HG02970 (cell line): Measurements from ENCODE around the gene KCNV2.
"Not testable (repeated sequence)": the region's sequence is repeated elsewhere in the genome, so short reads cannot be mapped to it uniquely, and the experiment has no call there.

Source experiments
- ATAC-seq: cut with Tn5 transposase; IDR thresholded peaks from one replicate; pipeline ENCODE4 v1.9.1; 2021; ENCODE audit warnings: mild to moderate bottlenecking, moderate library complexity, moderate number of reproducible peaks; ENCODE audit not compliant: unreplicated experiment, low FRiP score

Gene KCNV2

DNA sequence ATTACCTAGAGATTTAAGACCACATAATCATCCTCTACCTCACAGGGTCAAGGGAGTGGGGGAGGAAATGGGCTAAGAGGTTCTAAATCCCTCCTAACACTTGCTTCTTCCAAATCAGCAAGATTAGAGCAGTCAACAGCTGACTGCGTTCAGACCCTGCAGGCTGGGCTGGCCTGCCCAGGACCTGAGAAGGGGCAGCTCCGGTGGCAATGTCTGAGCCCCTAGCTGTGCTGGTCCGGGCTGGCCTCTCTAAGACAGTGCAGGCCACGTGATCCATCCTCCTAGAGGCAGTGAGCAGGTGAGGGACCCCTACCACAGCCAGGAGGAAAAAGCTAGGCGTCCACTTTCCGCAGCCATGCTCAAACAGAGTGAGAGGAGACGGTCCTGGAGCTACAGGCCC lies at the start of gene KCNV2:
TSS of gene KCNV2 (plus strand) at position 126 of the 400 bp plus-strand sequence. CDS start at position 356, 230 bp downstream.
- ATAC-seq: no peak

DNA sequence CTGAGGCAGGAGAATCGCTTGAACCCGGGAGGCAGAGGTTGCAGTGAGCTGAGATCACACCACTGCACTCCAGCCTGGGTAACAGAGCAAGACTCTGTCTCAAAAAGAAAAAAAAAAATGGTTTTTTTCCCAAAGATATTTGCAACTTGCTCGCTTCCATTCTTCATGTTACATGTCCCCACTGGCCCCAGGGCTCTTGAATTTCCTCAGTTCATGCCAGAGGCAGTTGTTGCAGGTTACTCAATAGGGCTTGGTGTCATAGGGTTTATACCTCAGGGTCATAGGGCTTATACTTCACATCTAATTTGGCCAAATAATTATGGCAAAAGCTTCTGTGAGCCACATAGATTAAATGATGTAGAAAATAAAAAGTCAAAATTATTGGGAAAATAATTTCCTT lies 44.1 kb upstream of the KCNV2 start:
- no peak for ATAC-seq

GRCh38 chr9:2674141-2674824 lies 43.0 kb upstream of the KCNV2 start:
- ATAC-seq: no peak

DNA sequence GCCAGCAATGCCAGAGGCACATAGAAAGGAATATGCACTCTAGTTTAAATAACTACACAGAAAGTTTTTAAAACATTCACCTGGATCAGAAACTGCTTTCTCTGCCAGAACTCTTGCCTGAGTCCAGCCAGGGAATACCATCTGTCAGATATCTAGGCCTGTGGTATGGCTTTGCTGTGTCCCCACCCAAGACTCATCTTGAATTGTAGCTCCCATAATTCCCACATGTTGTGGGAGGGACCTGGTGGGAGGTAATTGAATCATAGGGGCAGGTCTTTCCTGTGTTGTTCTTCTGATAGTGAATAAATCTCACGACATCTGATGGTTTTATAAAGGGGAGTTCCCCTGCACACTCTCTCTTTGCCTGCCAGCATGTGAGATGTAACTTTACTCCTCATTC lies 41.5 kb upstream of the KCNV2 start:
- no peak for ATAC-seq

- no peak for ATAC-seq
These were observed 40.8 kb upstream of the KCNV2 start for GRCh38 chr9:2676466-2676865.

- no peak for ATAC-seq
These were observed 39.1 kb upstream of the KCNV2 start for GRCh38 chr9:2677915-2678889.

DNA sequence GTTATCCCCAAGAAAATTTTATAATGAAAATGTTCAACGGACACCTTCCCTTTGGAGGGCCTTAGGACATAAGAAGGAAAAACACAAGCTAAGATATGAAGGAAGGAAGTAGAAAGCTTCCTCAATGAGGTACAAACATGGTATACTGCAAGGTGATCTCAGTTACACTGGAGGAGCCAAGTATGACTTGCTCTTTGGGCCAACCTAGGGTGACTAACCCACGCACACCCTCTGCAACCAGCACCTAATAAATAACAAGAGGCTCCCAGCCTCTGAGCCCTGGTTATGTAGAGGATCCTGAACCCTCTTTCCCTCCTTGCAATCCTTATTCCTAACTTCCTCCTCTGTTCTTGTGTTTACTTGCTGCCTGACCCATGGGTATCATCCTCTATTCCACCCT lies 38.3 kb upstream of the KCNV2 start:
- ATAC-seq: no peak

- ATAC-seq: no peak
These were observed 35.3 kb upstream of the KCNV2 start for GRCh38 chr9:2681981-2682380.

GRCh38 chr9:2686911-2687310 lies 30.4 kb upstream of the KCNV2 start:
- no peak for ATAC-seq

DNA sequence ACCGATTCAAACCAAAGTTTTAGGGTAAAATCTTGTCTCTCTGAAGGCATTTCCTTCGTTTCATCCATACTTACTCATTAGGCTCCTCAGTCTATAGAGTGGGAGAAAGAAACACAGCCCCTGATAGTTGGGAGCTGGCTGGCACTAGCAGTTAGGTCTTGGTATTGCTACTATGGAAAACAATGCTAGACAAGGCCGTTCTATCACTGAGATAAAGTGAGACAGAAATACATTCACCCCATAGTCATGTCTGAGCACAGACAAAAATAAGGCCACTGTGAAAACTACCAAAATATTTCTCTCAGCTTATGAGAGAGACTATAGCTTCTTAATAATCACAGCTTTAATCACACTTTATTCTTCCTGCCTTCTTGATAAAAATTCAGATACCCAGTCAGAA lies 28.7 kb upstream of the KCNV2 start:
- no peak for ATAC-seq

GRCh38 chr9:2691212-2691611 lies 26.1 kb upstream of the KCNV2 start:
- ATAC-seq: no peak

- no peak for ATAC-seq
These were observed 25.7 kb upstream of the KCNV2 start for GRCh38 chr9:2691626-2692025.

- no peak for ATAC-seq
These were observed 24.3 kb upstream of the KCNV2 start for GRCh38 chr9:2693056-2693455.

- no peak for ATAC-seq
These were observed 19.8 kb upstream of the KCNV2 start for GRCh38 chr9:2697492-2697891.

- no peak for ATAC-seq
These were observed 16.9 kb upstream of the KCNV2 start for GRCh38 chr9:2700398-2700797.

DNA sequence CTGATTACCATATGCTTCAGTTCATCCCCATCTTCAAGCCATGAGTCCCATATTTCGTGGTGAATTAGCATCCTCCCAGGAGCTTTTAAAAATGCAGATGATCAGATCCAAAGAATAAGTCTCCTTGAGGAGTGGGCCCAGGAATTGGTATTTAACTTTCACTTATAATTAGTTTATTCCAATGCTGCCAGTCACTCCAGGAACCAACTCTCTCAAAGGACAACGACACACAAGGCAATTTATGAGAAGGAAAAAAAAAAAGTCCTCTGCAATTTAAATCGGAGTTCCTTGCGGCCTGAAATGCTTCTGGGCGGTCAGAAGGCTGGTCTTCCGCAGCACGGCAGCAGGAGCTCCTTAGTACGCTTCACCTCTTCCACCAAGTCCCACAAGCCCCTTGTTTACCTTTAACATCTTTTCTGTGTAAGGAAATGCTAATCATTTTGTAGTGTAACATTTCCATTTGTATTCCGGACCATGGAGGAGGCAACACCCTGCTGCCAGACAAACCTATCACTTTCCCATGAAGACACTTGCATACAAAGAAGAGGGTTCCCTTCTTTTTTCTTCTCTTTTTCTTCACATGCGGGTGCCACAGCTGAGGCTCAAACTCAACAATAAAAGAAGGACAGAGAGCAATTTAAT lies 16.3 kb upstream of the KCNV2 start:
- ATAC-seq: no peak

DNA sequence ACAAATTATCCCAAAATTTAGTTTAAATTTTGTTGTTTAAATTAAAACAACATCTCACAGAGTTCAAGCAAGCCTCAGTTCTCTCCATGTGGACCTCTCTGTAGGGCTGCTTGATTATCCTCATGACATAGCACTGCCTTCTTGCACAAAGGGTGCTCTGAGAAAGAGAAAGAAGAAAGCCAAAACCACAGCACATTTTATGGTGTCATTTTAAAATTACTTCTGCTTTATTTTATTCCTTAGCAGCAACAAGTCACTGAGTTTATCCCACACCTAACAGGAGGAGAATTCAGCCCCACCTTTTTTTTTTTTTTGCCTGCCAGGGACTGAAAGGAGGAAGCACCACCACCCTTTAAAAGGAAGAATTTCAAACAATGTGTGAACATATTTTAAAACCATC lies 12.8 kb upstream of the KCNV2 start:
- no peak for ATAC-seq

DNA sequence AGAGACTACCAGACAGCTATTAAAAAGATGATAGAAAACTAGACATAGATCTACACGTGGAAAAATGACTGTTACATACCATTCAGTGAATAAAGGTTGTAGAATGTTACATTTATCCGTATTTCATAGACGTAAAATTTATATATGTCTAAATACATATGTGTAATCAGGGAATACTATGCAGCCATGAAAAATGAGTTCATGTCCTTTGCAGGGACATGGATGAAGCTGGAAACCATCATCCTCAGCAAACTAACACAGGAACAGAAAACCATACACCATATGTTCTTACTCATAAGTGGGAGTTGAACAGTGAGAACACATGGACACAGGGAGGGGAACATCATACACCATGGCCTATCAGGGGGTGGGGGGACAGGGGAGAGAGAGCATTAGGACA lies 10.1 kb upstream of the KCNV2 start:
- not testable (repeated sequence) for ATAC-seq

DNA sequence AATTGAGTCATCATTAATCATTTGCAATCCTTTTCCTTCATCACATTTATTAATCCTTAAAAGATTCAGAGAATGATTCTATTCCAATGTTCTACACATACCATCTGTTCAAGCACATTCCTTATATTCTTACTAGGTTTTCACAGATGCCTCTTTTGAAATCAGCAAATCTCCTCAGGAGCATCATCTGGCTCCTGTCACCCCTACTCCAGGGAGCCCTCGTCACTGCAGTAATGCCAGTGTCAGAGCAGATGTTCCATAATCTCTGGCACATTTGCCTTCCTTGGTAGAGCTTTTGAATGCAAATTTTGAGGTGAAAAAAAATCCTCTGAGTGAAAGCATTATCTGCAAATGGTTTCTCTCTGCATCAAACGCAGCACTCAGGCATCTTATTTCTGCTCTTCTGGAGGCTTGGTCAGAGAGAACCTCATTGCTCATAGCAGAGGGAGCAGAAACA lies 7.6 kb upstream of the KCNV2 start:
- no peak for ATAC-seq

GRCh38 chr9:2711716-2712115 lies 5.6 kb upstream of the KCNV2 start:
- no peak for ATAC-seq
